Astrocyte of the cerebellum (primary cell): Measurements from ENCODE around the gene STIP1.

ENCODE experiments used
- DNase-seq: peaks from one replicate; pipeline ENCODE4 v3.0.0-alpha.2; 2011; ENCODE audit warnings: low read depth
- H3K4me3 ChIP-seq: 2 replicates; pipeline ENCODE4 v1.5.1; 2011; ENCODE audit warnings: mild to moderate bottlenecking, low read depth, low read length, moderate library complexity
- CTCF ChIP-seq: IDR thresholded peaks from 2 replicates; pipeline ENCODE4 v1.5.1; 2012; ENCODE audit warnings: low read length, low read depth, moderate library complexity, mild to moderate bottlenecking; ENCODE audit errors: missing control alignments
- in situ Hi-C: cut with HindIII; loops from 2 replicates; pipeline ENCODE4 v1.10.0; 2017; ENCODE audit warnings: low sequenced_read_pairs

Gene STIP1

GRCh38 chr11:64224891-64225607 lies 39.1 kb downstream of the STIP1 start:
- H3K4me3 ChIP-seq, result peak overlapping the region; percentile 61
- no peak for TF ChIP-seq CTCF
- in situ Hi-C loops, result loop anchor here (25.0 kb wide), 1 partner anchor 412 kb away; no protein-coding TSS in a partner anchor
- no peak for DNase-seq

DNA sequence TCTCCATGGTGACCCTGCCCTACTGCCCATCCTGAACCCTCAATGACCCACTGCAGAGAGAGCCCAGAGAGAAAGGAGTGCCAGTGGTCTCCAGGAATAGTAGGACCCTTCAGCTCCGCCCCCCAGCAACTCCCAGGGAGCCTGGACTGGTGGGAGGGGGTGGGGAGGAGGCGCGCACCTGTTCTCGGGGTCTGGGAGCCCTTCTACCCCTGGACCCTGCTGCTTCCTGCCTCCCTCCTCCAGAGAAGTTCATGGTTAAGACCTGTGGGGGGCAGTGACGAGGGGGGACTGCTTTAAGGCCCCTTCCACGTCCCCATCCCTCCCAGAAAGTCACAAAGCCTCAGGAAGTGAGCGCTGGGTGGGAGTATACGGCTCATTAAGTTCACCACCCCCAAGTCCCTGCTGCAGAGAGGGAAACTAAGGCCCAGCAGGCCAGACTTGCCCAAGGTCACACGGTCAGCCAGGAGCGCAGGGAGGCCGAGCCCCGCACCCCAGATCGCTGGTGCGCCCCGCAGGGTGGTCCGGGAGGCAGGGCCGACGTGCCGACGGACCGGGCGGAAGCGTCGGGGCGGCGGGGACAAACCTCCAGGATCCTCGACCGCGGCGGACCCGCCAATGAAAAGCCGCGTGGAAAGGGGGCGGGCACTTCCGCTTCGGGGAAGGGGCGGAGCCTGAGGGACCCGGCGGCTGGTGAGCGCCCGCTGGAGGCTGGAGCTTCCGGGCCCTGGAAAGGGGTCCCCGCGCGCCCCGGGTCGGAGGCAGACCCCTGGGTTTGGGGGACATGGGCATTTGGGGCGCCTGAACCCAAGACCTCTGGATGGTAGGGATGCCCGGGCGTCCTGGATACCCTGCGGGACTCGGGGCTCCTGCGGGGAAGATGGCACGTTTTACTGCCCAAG lies 39.9 kb downstream of the STIP1 start, which contains the start of the genes NUDT22 and TRPT1:
TSS of gene NUDT22 (plus strand) at position 667 of the 899 bp plus-strand sequence. CDS start 379 bp downstream, outside the sequence.
TSS of gene TRPT1 (minus strand) at position 579 of the 899 bp plus-strand sequence. CDS start at position 253, 326 bp downstream.
- DNase-seq, result no peak
- peak within 1 kb of the TSS; percentile 61 for H3K4me3 ChIP-seq
- in situ Hi-C loops, result no loop called here
- TF ChIP-seq CTCF, result peak; percentile 37

DNA sequence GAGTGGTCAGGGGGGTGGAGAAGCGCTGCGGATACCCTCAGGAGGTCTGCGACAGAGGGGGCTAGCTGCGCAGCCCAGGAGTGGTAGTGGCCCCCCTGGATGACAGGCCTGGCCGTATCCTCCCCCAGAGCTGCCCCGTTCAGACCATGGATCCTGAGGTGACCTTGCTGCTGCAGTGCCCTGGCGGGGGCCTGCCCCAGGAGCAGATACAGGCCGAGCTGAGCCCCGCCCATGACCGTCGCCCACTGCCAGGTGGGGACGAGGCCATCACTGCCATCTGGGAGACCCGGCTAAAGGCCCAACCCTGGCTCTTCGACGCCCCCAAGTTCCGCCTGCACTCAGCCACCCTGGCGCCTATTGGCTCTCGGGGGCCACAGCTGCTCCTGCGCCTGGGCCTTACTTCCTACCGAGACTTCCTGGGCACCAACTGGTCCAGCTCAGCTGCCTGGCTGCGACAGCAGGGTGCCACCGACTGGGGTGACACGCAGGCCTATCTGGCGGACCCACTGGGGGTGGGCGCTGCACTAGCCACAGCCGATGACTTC lies 40.6 kb downstream of the STIP1 start:
- TF ChIP-seq CTCF, result no peak
- peak overlapping the region; percentile 61 for H3K4me3 ChIP-seq
- in situ Hi-C loops, result no loop called here
- no peak for DNase-seq

GRCh38 chr11:64227405-64227956 lies 41.5 kb downstream of the STIP1 start:
- peak overlapping the region; percentile 61 for H3K4me3 ChIP-seq
- no peak for DNase-seq
- no peak for TF ChIP-seq CTCF
- in situ Hi-C loops, result no loop called here

DNA sequence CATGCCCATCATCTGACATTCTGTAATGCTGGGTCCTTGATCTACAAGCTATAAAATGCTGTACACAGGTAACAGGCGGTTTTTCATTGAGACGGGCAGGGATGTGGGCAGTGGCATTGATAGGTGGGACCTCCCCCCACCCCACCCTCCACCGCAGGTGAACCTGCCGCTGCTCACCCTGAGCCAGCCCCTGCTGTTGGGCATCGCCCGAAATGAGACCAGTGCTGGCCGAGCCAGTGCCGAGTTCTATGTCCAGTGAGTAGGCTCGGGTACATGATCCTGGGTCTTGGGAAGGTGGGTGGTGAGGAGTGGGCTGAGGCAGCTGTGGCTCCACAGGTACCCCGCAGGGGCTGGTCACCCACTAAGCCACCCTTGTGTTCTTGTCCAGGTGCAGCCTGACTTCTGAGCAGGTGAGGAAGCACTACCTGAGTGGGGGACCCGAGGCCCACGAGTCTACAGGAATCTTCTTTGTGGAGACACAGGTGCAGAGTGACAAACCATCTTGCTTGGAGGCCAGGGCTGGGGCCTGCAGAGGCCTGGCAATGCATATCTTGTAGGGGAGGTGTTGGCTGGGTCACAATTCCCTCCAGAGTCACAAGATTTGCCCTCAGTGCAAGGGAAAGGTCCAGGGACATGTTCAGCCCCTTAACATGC lies 43.2 kb downstream of the STIP1 start:
- in situ Hi-C loops, result no loop called here
- DNase-seq, result no peak
- TF ChIP-seq CTCF, result no peak
- H3K4me3 ChIP-seq, result no peak overlapping the region

DNA sequence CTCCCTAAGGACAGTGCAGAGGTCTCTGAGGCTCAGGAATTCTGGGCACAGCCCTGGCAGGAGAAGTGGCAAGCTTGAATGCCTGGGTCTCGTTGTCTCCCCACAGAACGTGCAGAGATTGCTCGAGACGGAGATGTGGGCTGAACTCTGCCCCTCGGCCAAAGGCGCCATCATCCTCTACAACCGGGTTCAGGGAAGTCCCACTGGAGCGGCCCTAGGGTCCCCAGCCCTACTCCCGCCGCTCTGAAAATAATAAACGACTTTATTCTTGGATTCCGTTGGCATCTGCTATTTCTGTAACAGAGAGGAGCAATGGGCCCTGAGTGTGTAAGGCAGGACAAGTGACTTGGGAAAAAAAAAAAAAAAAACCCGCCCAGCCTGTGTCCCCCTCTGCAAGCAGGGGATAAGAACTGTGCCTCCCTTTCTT lies 43.8 kb downstream of the STIP1 start:
- no peak for DNase-seq
- peak overlapping the region; percentile 70 for H3K4me3 ChIP-seq
- in situ Hi-C loops, result no loop called here
- TF ChIP-seq CTCF, result no peak
